H54 (cell line): ENCODE data around the gene MBOAT2.

ENCODE experiments used
- DNase-seq: peaks from one replicate; pipeline ENCODE4 v3.0.0; 2011; ENCODE audit warnings: low spot score, mixed read lengths; ENCODE audit not compliant: insufficient read length
- FAIRE-seq: peaks from 3 replicates; lab custom pipeline; 2011; peaks lifted over from hg19 to GRCh38; lab: Jason Lieb, UNC
- POLR2A ChIP-seq: IDR thresholded peaks from 2 replicates; pipeline ENCODE4 v1.6.1; 2011; ENCODE audit warnings: low read depth, mild to moderate bottlenecking, low read length

MBOAT2 gene

DNA sequence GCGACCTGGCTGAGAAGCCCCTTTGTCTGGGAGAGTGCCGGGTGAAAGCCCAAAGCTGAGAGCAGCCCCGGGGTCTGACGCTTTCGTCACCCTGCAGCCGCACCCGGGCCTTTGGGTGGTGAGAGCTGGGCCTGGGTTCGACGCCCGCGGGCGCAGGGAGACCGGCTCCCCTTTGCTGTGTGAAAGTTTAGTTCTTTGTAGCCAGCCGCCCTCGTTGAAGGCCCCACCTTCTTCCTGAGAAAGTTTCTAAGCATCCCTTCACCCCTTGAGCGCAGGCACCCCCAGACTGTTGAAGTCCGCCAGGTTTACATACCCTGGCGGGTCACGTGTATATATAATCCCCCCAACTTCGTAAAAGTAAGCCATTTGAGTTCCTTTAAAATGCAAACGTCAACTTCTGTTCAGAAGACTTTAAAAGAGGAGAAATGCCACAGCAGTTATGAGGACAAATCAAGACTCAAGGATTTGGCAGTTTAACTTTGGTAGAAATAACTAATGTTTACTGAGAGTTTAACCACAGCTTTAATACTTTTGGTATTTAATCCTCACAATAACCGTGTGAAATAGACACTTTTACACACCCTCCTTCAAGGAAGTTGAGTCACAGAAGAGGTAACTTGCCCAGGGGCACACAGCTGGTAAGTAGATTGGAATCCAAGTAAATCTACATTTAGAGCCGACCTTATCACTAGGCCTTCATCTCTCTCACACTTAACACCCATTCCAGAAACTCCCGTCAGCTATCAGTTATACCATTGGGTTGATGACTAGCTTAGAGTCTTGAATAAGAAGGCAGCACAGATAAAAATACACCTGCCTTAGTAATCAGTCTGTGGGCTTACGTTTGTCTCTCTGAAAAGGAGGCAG, 1.1 kb upstream of the MBOAT2 start:
- DNase-seq (no peak), FAIRE-seq (peak; percentile 36)
- no peak for TF ChIP-seq POLR2A

DNA sequence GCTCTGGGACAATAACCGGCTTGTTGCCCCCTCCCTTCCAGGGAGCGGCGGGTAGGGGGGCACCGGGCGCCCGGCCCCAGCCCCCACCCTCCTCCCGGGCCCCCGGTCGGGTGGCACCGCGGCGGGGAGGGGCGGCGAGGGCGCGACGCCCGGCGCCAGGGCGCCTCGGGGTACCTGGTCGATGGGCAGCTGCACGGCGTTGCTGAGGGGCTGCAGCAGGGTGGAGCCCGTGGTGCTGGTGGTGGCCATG, 193 bp downstream of the MBOAT2 start:
- FAIRE-seq, result no peak
- no peak for TF ChIP-seq POLR2A
- no peak for DNase-seq

- FAIRE-seq (no peak), DNase-seq (no peak)
- TF ChIP-seq POLR2A, result no peak
Measured at GRCh38 chr2:9002637-9003365, 683 bp downstream of the MBOAT2 start.

- DNase-seq, result no peak
- no peak for FAIRE-seq
- TF ChIP-seq POLR2A, result no peak
Measured at GRCh38 chr2:9002313-9002636, 1.2 kb downstream of the MBOAT2 start.

DNA sequence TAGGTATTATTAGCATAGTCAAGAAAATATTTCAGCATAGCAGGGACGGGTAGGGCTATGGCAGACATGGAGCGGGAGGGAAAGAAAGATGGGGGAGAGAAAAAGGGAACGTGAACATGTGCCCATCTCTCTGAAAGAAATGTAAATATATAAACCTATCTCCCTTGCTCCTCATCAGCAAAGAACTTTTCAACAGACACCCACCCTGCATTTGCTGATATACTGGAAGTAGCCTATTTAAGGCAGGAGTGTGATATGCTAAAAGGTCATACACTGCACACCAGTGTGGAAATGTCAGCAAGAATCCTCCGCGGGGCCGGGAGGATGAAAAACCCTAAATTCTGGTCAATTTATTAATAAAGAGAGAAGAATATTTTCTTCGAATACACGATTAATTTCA, 1.7 kb downstream of the MBOAT2 start:
- DNase-seq (no peak), FAIRE-seq (no peak)
- TF ChIP-seq POLR2A, result no peak

DNA sequence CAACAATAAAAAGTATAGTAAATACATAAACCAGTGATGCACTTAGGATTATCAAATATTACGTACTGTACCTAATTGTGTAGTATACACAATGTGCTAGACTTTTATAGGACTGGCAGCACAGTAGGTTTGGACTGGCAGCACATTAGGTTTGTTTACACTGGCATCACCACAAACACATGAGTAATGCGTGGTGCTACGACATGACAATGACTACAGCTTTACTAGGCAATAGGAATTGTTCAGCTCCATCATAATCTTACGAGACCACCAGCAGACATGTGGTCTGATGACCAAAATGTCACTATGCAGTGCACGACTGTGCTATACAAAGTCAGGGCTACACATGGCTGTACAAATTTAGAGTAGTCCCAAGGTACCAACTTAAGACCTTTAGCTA, 2.3 kb downstream of the MBOAT2 start:
- FAIRE-seq (peak; percentile 73), DNase-seq (no peak)

DNA sequence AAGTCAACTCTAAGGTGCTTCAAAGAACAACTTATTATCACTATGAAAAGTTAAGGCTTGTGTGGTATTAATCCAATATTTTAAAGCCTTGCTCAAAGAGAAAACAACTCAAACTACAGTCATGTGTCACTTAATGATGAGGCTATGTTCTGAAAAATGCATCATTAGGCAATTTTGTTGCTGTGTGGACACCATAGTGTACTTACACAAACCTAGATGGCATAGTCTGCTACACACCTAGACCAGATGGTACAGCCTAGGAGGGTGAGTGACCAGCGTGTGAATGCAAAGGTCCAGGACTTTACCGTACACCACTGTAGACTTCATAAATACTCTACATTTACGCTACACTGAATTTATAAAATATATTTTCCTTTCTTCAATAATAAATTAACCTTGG, 3.0 kb downstream of the MBOAT2 start:
- no peak for TF ChIP-seq POLR2A
- no peak for FAIRE-seq
- no peak for DNase-seq

More for the DNA sequence above, 2.3 kb downstream of the MBOAT2 start:
- TF ChIP-seq POLR2A, result no peak

DNA sequence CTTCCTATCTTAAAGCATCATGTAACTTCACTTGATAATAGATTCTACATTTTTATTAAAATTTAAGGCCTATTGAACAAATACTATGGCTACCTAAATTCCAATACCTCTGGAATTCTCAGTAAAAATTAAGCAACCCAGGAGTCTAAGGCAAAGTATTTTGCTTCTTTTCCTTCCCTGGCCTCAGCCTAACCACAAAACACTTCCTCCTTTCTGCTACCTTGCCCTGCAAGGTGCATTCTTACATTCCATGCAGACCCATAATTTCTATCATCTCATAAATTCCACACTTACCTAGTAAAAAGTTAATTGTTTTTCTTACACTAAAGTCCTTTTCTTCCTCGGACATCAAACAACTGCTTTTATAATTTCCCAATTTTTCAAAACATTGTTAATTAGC, 3.7 kb downstream of the MBOAT2 start:
- FAIRE-seq (no peak), DNase-seq (no peak)
- no peak for TF ChIP-seq POLR2A

DNA sequence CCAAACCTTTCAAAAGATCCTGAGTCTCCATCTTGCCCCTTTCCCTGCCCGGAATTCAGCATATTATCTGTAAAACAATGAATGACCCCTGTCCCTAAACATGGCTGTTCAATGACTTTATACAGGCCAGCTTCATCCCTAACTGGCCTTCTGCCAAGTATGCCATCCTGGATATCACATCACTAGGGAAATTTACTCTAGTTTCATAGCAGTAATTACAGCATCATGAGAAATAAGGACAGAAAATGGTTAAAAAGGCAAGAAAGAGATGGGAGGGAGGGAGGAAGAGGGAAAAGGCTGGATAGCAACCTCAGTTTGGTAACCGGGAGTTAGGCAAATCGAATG, 4.4 kb downstream of the MBOAT2 start:
- DNase-seq, result no peak
- no peak for FAIRE-seq
- TF ChIP-seq POLR2A, result no peak

- FAIRE-seq (no peak), DNase-seq (no peak)
- TF ChIP-seq POLR2A, result no peak
Measured at GRCh38 chr2:8998418-8999101, 4.9 kb downstream of the MBOAT2 start.

DNA sequence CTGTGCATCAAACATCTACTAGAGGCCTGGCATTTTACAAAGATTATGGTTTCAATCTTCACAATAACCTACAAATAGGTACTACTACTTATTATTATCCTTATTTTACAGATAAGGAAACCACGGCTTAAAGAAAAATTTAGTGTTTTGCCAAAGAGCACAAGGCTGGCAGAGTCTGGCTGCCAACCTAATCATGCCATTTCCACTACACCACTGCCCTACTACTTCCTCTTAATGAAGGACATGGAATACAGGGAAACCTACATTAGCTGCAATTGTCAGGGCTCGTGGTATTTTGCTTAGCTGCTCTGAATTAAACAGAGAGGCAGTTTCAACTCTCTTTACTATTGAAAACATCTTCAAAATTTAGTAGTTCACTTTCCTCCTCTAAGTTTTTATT, 5.9 kb downstream of the MBOAT2 start:
- no peak for FAIRE-seq
- no peak for TF ChIP-seq POLR2A
- no peak for DNase-seq

DNA sequence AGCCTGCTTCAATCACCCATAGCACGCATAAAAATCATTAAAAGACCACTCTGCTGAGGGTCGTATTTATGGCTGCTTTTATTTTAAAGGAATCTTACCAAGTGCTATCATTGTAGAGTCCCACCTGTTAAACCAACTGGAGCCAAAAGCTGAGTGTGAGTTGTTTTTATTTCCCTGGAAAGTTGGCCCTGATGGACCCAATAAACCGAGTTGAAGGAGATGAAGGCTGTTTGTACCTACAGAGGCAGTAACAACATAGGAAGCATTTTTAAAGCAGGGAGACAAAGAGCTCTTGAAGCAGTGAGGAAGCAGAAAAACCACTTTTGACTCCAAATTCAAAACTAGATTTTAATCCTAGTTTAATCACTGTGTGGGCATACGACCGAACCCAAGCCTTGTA, 6.4 kb downstream of the MBOAT2 start:
- TF ChIP-seq POLR2A, result no peak
- DNase-seq (no peak), FAIRE-seq (no peak)

- DNase-seq (no peak), FAIRE-seq (no peak)
- TF ChIP-seq POLR2A, result no peak
Measured at GRCh38 chr2:8996006-8996405, 7.5 kb downstream of the MBOAT2 start.

- no peak for FAIRE-seq
- TF ChIP-seq POLR2A, result no peak
Measured at GRCh38 chr2:8994386-8994785, 9.1 kb downstream of the MBOAT2 start.

GRCh38 chr2:8993902-8994278, 9.6 kb downstream of the MBOAT2 start:
- FAIRE-seq (no peak), DNase-seq (no peak)
- TF ChIP-seq POLR2A, result no peak

More at GRCh38 chr2:8994386-8994785, 9.1 kb downstream of the MBOAT2 start:
- DNase-seq, result no peak
